ENCODE data around the gene CLEC3B. TPM values are rescaled to one million over a fixed set of nuclear protein-coding genes. Genes with fewer than 3 reads are reported as not detected.

The CLEC3B gene
- total and polyA plus RNA-seq, 10 of the 15 experiments (the other 5 are each of a cell fraction or from before 2014, with no cell fraction given) = 0.23 TPM; not detected in 9

DNA sequence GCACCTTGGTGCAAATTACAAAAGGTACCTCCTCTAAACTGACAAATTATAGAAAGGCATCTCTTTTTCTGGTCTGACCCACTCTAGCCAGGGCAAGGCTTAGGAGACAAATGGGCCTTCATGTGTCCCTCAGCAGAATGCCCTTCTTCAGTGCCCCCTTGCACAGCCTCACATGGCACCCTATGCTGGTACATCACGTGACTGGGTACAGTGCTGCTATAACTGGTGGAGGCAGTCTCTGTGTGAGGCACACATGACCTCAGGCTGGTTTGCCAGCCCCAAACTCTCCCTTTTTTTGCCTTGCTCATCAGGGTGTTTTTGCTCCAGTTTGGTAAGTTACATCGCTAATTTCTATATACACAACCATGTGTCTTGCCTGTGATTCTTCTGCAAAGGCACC, 3.1 kb downstream of the CLEC3B start:
- no peak overlapping the region for H3K4me3 ChIP-seq
- intact Hi-C loops (cut with micrococcal nuclease; ENCODE audit: unreplicated experiment) (no loop called here), in situ Hi-C loops (cut with MboI) (no loop called here)
- SMC1A ChIA-PET (ENCODE audit: uncharacterized antibody, unreplicated experiment) = interaction anchor here (1.3 kb wide), 1 partner anchor 12 kb away, joined by 4 read pairs; no protein-coding TSS in a partner anchor
- H3K4me2 ChIP-seq (ENCODE audit: control insufficient read depth, insufficient read depth) = no peak overlapping the region
- H2AFZ ChIP-seq (ENCODE audit: control insufficient read depth, low read depth, low read length) = no peak overlapping the region
- no peak for DNase-seq (ENCODE audit: low read depth, low spot score)
- CTCF ChIA-PET = no interaction called here
- peak; percentile 25; the same call in 2 of the 3 replicates for ATAC-seq
- WGBS (ENCODE audit: insufficient coverage, insufficient replicate concordance, low lambda C conversion rate, missing lambda C conversion rate) = 53% methylated on average over 2 of the region's 2 CpGs
- no peak overlapping the region for H3K27ac ChIP-seq (ENCODE audit: control insufficient read depth, insufficient read depth)
- H3K36me3 ChIP-seq (ENCODE audit: control insufficient read depth in 2 of 2, insufficient read depth in 2 of 2, low read length in 1 of 2) = no peaks in the 10 kb centered on the region; a peak in 1 of 4 replicates
- no peaks in the 10 kb centered on the region for H4K20me1 ChIP-seq (ENCODE audit: control insufficient read depth, insufficient read depth)
- no peak for FAIRE-seq
- H3K4me1 ChIP-seq (ENCODE audit: control insufficient read depth, insufficient read depth, low read length) = no peaks in the 10 kb centered on the region
- no peaks in the 10 kb centered on the region for H3K79me2 ChIP-seq (ENCODE audit: control insufficient read depth, insufficient read depth, low read length)
- RAD21 ChIA-PET (ENCODE audit: unreplicated experiment) = no interaction called here
- H3K9ac ChIP-seq (ENCODE audit: control insufficient read depth, insufficient read depth, low read length) = no peak overlapping the region
- no peaks in the 10 kb centered on the region for H3K9me3 ChIP-seq (replicated peaks; ENCODE audit: control insufficient read depth, insufficient read depth, low read length)
- no TSS peak for BruUV-seq (replicated peaks)
- no peaks in the 10 kb centered on the region for H3K27me3 ChIP-seq (replicated peaks in 1 of 2; ENCODE audit: control insufficient read depth in 2 of 2, insufficient read depth in 2 of 2, low read length in 1 of 2)
- POLR2A ChIA-PET = no interaction called here
- TF ChIP-seq MTA3 (IDR thresholded peaks at IDR 0.05; ENCODE audit: borderline replicate concordance, low read length) = no peak
- no peak for TF ChIP-seq NFIC (IDR thresholded peaks at IDR 0.05; ENCODE audit: low read depth, low read length)
- TF ChIP-seq, protein P1, sequence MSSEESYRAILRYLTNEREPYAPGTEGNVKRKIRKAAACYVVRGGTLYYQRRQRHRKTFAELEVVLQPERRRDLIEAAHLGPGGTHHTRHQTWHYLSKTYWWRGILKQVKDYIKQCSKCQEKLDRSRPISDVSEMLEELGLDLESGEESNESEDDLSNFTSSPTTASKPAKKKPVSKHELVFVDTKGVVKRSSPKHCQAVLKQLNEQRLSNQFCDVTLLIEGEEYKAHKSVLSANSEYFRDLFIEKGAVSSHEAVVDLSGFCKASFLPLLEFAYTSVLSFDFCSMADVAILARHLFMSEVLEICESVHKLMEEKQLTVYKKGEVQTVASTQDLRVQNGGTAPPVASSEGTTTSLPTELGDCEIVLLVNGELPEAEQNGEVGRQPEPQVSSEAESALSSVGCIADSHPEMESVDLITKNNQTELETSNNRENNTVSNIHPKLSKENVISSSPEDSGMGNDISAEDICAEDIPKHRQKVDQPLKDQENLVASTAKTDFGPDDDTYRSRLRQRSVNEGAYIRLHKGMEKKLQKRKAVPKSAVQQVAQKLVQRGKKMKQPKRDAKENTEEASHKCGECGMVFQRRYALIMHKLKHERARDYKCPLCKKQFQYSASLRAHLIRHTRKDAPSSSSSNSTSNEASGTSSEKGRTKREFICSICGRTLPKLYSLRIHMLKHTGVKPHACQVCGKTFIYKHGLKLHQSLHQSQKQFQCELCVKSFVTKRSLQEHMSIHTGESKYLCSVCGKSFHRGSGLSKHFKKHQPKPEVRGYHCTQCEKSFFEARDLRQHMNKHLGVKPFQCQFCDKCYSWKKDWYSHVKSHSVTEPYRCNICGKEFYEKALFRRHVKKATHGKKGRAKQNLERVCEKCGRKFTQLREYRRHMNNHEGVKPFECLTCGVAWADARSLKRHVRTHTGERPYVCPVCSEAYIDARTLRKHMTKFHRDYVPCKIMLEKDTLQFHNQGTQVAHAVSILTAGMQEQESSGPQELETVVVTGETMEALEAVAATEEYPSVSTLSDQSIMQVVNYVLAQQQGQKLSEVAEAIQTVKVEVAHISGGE (CRISPR knock-in tag; IDR thresholded peaks at IDR 0.05) = no peak
- no peak for TF ChIP-seq HDAC2 (IDR thresholded peaks at IDR 0.05)
- TF ChIP-seq, protein P2, sequence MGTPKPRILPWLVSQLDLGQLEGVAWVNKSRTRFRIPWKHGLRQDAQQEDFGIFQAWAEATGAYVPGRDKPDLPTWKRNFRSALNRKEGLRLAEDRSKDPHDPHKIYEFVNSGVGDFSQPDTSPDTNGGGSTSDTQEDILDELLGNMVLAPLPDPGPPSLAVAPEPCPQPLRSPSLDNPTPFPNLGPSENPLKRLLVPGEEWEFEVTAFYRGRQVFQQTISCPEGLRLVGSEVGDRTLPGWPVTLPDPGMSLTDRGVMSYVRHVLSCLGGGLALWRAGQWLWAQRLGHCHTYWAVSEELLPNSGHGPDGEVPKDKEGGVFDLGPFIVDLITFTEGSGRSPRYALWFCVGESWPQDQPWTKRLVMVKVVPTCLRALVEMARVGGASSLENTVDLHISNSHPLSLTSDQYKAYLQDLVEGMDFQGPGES (IDR thresholded peaks at IDR 0.05) = no peak
- TF ChIP-seq, protein P3, sequence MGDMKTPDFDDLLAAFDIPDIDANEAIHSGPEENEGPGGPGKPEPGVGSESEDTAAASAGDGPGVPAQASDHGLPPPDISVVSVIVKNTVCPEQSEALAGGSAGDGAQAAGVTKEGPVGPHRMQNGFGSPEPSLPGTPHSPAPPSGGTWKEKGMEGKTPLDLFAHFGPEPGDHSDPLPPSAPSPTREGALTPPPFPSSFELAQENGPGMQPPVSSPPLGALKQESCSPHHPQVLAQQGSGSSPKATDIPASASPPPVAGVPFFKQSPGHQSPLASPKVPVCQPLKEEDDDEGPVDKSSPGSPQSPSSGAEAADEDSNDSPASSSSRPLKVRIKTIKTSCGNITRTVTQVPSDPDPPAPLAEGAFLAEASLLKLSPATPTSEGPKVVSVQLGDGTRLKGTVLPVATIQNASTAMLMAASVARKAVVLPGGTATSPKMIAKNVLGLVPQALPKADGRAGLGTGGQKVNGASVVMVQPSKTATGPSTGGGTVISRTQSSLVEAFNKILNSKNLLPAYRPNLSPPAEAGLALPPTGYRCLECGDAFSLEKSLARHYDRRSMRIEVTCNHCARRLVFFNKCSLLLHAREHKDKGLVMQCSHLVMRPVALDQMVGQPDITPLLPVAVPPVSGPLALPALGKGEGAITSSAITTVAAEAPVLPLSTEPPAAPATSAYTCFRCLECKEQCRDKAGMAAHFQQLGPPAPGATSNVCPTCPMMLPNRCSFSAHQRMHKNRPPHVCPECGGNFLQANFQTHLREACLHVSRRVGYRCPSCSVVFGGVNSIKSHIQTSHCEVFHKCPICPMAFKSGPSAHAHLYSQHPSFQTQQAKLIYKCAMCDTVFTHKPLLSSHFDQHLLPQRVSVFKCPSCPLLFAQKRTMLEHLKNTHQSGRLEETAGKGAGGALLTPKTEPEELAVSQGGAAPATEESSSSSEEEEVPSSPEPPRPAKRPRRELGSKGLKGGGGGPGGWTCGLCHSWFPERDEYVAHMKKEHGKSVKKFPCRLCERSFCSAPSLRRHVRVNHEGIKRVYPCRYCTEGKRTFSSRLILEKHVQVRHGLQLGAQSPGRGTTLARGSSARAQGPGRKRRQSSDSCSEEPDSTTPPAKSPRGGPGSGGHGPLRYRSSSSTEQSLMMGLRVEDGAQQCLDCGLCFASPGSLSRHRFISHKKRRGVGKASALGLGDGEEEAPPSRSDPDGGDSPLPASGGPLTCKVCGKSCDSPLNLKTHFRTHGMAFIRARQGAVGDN (IDR thresholded peaks at IDR 0.05) = no peak
- no peak for TF ChIP-seq ZNF24 (IDR thresholded peaks at IDR 0.05)
- no peak for TF ChIP-seq NFXL1 (IDR thresholded peaks at IDR 0.05; ENCODE audit: borderline replicate concordance)
- no peak for TF ChIP-seq NR2C2 (IDR thresholded peaks at IDR 0.05; ENCODE audit: borderline replicate concordance, control insufficient read depth, insufficient read length, low read depth)
- TF ChIP-seq, protein P4, sequence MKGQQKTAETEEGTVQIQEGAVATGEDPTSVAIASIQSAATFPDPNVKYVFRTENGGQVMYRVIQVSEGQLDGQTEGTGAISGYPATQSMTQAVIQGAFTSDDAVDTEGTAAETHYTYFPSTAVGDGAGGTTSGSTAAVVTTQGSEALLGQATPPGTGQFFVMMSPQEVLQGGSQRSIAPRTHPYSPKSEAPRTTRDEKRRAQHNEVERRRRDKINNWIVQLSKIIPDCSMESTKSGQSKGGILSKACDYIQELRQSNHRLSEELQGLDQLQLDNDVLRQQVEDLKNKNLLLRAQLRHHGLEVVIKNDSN (IDR thresholded peaks at IDR 0.05; ENCODE audit: borderline replicate concordance, extremely low read length, insufficient read depth, low read depth, low read length) = peak; percentile 40
- TF ChIP-seq, protein P5, sequence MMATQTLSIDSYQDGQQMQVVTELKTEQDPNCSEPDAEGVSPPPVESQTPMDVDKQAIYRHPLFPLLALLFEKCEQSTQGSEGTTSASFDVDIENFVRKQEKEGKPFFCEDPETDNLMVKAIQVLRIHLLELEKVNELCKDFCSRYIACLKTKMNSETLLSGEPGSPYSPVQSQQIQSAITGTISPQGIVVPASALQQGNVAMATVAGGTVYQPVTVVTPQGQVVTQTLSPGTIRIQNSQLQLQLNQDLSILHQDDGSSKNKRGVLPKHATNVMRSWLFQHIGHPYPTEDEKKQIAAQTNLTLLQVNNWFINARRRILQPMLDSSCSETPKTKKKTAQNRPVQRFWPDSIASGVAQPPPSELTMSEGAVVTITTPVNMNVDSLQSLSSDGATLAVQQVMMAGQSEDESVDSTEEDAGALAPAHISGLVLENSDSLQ (IDR thresholded peaks at IDR 0.05) = no peak
- no peak for TF ChIP-seq RELA (IDR thresholded peaks at IDR 0.05; ENCODE audit: borderline replicate concordance, partially characterized antibody)
- TF ChIP-seq GATAD2B (conservative IDR thresholded peaks at IDR 0.05; ENCODE audit: low read depth) = no peak
- TF ChIP-seq BRCA1 (IDR thresholded peaks at IDR 0.05; ENCODE audit: low read depth, low read length) = no peak
